WERI-Rb-1 (cell line): ENCODE measurements around the gene MAT2A.

Experiments used
- DNase-seq: peaks from one replicate; pipeline ENCODE4 v3.0.0-alpha.2; 2020
- H3K27ac ChIP-seq: fragments of 250-450 bp; sonication (Bioruptor Pico); 2 replicates; pipeline ENCODE4 v1.5.1; 2020; ENCODE audit warnings: mild to moderate bottlenecking, moderate library complexity
- H3K27me3 ChIP-seq: fragments of 250-450 bp; sonication (Bioruptor Pico); 2 replicates; pipeline ENCODE4 v1.5.1; 2021; ENCODE audit warnings: mild to moderate bottlenecking, low read depth, moderate library complexity; ENCODE audit not compliant: insufficient read depth, severe bottlenecking
- H3K36me3 ChIP-seq: fragments of 250-450 bp; sonication (Bioruptor Pico); 2 replicates; pipeline ENCODE4 v1.5.1; 2020; ENCODE audit warnings: mild to moderate bottlenecking, moderate library complexity
- H3K4me3 ChIP-seq: 2 replicates; pipeline ENCODE4 v1.5.1; 2011; ENCODE audit warnings: low read depth, mild to moderate bottlenecking, control low read depth, low read length
- H3K9me3 ChIP-seq: fragments of 250-450 bp; sonication (Bioruptor Pico); 2 replicates; pipeline ENCODE4 v1.5.1; 2021; ENCODE audit warnings: mild to moderate bottlenecking, moderate library complexity; ENCODE audit not compliant: severe bottlenecking
- CTCF ChIP-seq: IDR thresholded peaks from 2 replicates; pipeline ENCODE4 v1.5.1; 2011; ENCODE audit warnings: low read depth, mild to moderate bottlenecking, control low read depth, inconsistent platforms, low read length

MAT2A gene

GRCh38 chr2:85536479-85536878 lies 2.5 kb upstream of the MAT2A start:
- DNase-seq: no peak
- no peak overlapping the region for H3K4me3 ChIP-seq
- TF ChIP-seq CTCF: no peak
- H3K9me3 ChIP-seq: no peaks in the 10 kb centered on the region
- H3K36me3 ChIP-seq: peaks cover 29% of the 10 kb centered on the region
- peak overlapping the region; percentile 99 for H3K27ac ChIP-seq
- no peaks in the 10 kb centered on the region for H3K27me3 ChIP-seq

GRCh38 chr2:85537600-85538506 lies 1.1 kb upstream of the MAT2A start:
- TF ChIP-seq CTCF: peak; percentile 59
- DNase-seq: peak; percentile 75
- H3K36me3 ChIP-seq: peaks cover 42% of the 10 kb centered on the region

GRCh38 chr2:85539361-85540132 lies 579 bp downstream of the MAT2A start:
- Histone ChIP-seq H3K27ac (peak overlapping the region; percentile 99), H3K4me3 (peak overlapping the region; percentile 85), H3K36me3 (peaks cover 58% of the 10 kb centered on the region), H3K9me3 (no peaks in the 10 kb centered on the region), H3K27me3 (no peaks in the 10 kb centered on the region)
- peak; percentile 61 for DNase-seq
- TF ChIP-seq CTCF: no peak

More at GRCh38 chr2:85537600-85538506, 1.1 kb upstream of the MAT2A start:
- no peaks in the 10 kb centered on the region for H3K9me3 ChIP-seq
- H3K4me3 ChIP-seq: peak overlapping the region; percentile 85
- no peaks in the 10 kb centered on the region for H3K27me3 ChIP-seq
- H3K27ac ChIP-seq: peak overlapping the region; percentile 99

- peaks cover 65% of the 10 kb centered on the region for H3K36me3 ChIP-seq
These were observed 1.2 kb downstream of the MAT2A start for GRCh38 chr2:85540133-85540648.

GRCh38 chr2:85541262-85541661 lies 2.3 kb downstream of the MAT2A start:
- Histone ChIP-seq H3K36me3 (peaks cover 75% of the 10 kb centered on the region), H3K27me3 (no peaks in the 10 kb centered on the region), H3K9me3 (no peaks in the 10 kb centered on the region), H3K27ac (no peak overlapping the region), H3K4me3 (peak overlapping the region; percentile 85)
- DNase-seq: no peak
- TF ChIP-seq CTCF: no peak

More at GRCh38 chr2:85540133-85540648, 1.2 kb downstream of the MAT2A start:
- H3K27me3 ChIP-seq: no peaks in the 10 kb centered on the region
- TF ChIP-seq CTCF: no peak
- no peaks in the 10 kb centered on the region for H3K9me3 ChIP-seq
- H3K27ac ChIP-seq: peak overlapping the region; percentile 99
- H3K4me3 ChIP-seq: peak overlapping the region; percentile 85
- DNase-seq: no peak
